T-helper 1 cell treated with Interleukin-12 subunit alpha and Interleukin-12 subunit beta and Interleukin-4 antibody, amounts not matched to agents 30 μg/mL and 1 μg/mL, for 36 hours (primary cell): Measurements from ENCODE around the gene RBM19.

Experiments used
- H3K27ac Mint-ChIP-seq: one replicate; pipeline ENCODE4 v1.8.0; 2021; ENCODE audit warnings: mild to moderate bottlenecking, mixed read lengths
- H3K27me3 Mint-ChIP-seq: one replicate; pipeline ENCODE4 v1.8.0; 2021; ENCODE audit warnings: low read depth, mixed read lengths
- H3K36me3 Mint-ChIP-seq: one replicate; pipeline ENCODE4 v1.8.0; 2021; ENCODE audit warnings: low read depth, mixed read lengths
- H3K4me1 Mint-ChIP-seq: one replicate; pipeline ENCODE4 v1.8.0; 2021; ENCODE audit warnings: low read depth, mixed read lengths
- H3K4me3 Mint-ChIP-seq: one replicate; pipeline ENCODE4 v1.8.0; 2021; ENCODE audit warnings: mild to moderate bottlenecking, moderate library complexity, mixed read lengths
- H3K9me3 Mint-ChIP-seq: one replicate; pipeline ENCODE4 v1.8.0; 2021; ENCODE audit warnings: mixed read lengths

RBM19 gene

DNA sequence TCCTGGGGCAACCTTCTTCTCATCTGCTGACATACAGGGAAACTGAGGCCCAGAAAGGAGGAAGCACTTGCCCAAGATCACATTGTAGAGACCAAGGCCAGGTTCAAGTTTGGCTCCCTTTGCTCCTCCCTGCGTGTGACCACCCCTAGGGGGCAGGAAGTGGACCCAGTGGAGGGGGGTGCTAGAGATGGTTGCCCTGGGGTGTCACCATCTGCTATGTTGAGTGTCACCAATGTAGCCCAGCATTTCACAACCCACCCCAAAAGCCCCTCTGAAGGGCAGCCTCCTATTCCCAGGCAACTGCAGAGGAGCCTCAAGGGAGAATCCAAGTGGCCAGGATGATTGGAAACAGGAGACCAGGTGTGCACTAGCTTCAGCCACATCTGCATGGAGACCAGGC lies 12.0 kb upstream of the RBM19 start:
- Mint-ChIP-seq H3K4me3 (no peak overlapping the region), H3K27me3 (peaks cover 18% of the 10 kb centered on the region), H3K36me3 (no peaks in the 10 kb centered on the region), H3K27ac (no peak overlapping the region), H3K9me3 (no peaks in the 10 kb centered on the region), H3K4me1 (peaks cover 2% of the 10 kb centered on the region)

DNA sequence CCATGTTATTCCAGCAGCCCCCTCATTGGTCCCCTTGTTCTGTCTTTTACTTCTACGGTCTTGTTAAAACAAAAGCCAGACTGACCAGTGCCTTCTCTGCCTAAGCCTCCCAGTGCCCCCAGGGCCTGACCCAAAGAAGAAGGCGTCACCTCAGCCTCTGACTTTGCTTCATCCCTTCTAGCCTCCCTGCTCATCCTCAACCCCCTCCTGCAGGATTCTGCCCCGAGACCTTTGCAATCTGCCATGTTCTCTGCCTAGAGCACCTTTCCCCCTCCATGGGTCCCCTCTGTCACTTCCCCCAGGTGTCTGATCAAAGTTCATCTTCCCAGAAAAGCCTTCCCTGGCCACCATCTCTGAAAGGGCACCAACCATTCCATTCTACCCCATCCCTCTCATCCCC lies 7.9 kb upstream of the RBM19 start:
- Mint-ChIP-seq H3K4me3 (no peak overlapping the region), H3K27me3 (peaks cover 27% of the 10 kb centered on the region), H3K4me1 (no peaks in the 10 kb centered on the region), H3K36me3 (no peaks in the 10 kb centered on the region), H3K27ac (no peak overlapping the region), H3K9me3 (no peaks in the 10 kb centered on the region)

DNA sequence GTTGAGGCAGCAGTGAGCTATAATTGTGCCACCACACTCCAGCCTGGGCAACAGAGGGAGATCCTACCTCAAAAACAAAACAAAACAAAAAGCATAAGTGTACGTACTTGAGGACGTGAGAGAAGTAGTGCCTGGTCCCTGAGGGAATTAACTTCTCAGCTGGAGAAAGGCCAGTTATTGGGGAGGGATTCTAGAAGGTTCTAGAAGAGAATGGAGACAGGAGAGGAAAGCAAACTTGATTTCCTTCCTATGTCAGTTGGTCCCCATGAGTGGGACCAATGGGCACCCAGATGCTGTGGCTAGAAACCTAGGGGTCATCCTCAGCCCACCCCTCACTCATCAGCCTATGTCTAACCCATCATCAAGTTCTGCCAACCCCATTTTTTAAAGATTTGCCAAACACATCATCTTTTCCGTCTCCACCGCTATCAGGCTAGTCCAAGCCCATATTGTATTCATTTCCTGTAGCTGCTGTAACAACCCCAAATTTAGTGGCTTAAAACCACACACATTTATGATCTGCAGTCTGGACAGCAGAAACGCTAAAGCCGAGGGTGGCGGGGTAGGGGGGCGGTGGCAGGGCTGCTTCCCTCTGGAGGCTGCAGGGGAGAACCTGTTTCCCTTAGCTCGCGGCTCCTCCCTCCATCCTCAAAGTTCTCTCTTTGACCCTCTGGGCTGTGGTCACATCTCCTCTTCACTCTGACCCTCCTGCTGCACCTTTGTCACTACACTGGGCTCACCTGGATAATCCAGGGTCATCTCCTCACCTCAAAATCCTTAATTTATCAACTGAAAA lies 7.2 kb upstream of the RBM19 start:
- H3K9me3 Mint-ChIP-seq = no peaks in the 10 kb centered on the region
- H3K27me3 Mint-ChIP-seq = peaks cover 27% of the 10 kb centered on the region
- H3K27ac Mint-ChIP-seq = no peak overlapping the region
- no peaks in the 10 kb centered on the region for H3K4me1 Mint-ChIP-seq
- H3K36me3 Mint-ChIP-seq = no peaks in the 10 kb centered on the region
- no peak overlapping the region for H3K4me3 Mint-ChIP-seq

DNA sequence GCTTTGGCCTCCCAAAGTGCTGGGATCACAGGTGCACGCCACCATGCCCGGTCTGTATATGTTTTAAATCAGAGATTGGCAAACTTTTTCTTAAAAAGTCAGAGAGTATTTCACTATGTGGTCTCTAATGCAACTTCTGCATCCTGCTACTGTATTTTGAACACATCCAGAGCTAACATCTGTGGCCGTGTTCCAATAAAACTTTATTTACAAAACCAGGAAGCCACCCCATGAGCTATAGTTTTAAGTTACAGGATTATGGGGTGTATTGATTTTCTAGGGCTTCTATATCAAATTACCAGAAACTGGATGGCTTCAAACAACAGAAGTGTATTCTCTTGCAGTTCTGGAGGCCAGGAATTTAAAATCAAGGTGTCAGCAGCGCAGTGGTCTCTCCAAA lies 5.3 kb upstream of the RBM19 start:
- peaks cover 27% of the 10 kb centered on the region for H3K27me3 Mint-ChIP-seq
- H3K4me1 Mint-ChIP-seq = peaks cover 9% of the 10 kb centered on the region
- H3K9me3 Mint-ChIP-seq = no peaks in the 10 kb centered on the region
- H3K36me3 Mint-ChIP-seq = no peaks in the 10 kb centered on the region
- no peak overlapping the region for H3K27ac Mint-ChIP-seq
- H3K4me3 Mint-ChIP-seq = no peak overlapping the region

DNA sequence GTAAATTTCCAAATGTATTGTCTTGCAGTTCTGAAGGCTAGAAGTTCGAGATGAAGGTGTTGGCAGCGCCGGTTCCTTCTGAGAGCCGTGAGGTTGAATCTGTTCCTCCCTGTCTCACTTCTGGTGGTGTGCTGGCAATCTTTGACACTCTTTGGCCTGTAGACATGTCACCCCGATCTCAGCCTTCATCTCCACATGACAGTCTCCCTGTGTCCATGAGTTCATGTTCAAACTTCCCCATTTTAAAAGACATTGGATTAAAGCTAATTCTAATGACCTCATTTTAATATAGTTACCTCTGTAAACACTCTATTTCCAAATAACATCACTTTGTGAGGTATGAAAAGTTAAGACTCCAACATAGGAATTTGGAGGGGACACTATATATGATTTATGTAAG lies 4.1 kb upstream of the RBM19 start:
- Mint-ChIP-seq H3K4me3 (no peak overlapping the region), H3K36me3 (no peaks in the 10 kb centered on the region), H3K27ac (no peak overlapping the region), H3K9me3 (no peaks in the 10 kb centered on the region), H3K27me3 (peaks cover 27% of the 10 kb centered on the region), H3K4me1 (peaks cover 15% of the 10 kb centered on the region)

DNA sequence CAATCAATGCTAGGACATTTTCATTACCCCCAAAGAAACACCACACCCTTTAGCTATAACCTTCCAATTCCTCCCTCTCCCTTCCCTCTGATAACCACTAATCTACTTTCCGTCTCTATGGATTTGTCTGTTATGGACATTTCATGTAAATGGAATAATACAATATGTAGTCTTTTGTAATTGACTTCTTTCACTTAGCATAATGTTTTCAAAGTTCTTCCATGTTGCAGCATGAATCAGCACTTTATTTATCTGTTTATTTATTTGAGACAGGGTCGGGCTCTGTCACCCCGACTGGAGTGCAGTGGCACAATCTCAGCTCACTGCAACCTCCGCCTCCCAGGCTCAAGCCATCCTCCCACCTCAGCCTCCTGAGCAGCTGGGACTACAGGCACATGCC lies 1.2 kb upstream of the RBM19 start:
- H3K27ac Mint-ChIP-seq = no peak overlapping the region
- H3K27me3 Mint-ChIP-seq = peaks cover 7% of the 10 kb centered on the region
- no peaks in the 10 kb centered on the region for H3K9me3 Mint-ChIP-seq
- H3K4me3 Mint-ChIP-seq = peak overlapping the region; percentile 21
- H3K4me1 Mint-ChIP-seq = peaks cover 35% of the 10 kb centered on the region
- peaks cover under 1% of the 10 kb centered on the region for H3K36me3 Mint-ChIP-seq

DNA sequence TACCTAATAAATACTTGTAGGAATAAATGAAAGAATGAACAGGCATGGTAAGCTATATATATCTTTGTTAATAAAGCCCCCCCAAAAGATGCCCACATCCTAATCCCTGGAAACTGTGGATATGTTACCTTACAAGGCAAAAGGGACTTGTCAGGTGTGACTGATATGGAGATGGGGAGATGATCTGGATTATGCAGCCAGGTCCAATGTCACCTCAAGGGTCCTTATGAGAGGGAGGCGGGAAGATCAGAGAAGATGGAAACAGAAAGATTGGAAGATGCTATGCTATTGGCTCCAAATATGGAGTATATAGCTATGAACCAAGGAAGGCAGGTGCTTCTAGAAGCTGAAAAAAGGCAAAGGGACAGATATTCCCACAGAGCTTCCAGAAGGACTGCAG lies 3.4 kb downstream of the RBM19 start:
- H3K4me3 Mint-ChIP-seq = peak overlapping the region; percentile 79

DNA sequence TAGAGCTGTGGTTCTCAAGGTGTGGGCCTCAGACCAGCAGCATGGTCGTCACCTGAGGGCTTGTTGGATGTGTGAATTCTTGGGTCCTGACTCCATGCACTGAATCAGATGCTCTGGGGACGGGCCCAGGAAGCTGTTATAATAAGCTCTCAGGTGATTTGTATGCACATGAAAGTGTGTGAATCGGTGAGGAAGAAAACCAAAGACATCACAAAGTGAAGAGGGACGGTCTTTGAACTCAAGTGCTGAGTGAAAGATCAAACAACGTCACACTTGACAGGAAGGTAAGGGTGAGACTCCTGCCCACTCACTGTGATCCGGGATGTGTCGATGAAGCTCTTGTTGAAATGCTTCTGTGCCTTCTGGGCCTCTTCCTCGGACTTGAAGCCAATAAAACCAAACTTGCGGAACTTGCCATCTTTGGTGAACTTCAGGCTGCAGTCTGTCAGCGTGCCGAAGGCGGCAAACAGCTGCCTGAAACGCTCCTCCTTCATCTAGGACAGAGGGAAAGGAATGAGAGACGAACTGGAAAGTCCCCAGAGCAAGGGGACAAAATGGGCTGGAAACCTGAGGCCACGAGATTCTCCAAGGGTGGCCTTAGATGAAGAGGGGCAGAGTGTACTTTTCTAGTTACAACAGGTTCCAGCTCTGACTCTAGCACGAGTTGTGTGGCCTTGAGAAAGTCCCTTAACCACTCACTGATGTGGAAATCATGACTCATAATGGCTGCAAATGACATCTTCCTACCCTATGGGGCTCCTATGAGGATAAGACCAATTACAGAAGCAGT lies 4.0 kb downstream of the RBM19 start:
- Mint-ChIP-seq H3K4me3 (peak overlapping the region; percentile 79), H3K9me3 (no peaks in the 10 kb centered on the region), H3K27ac (peak overlapping the region; percentile 100), H3K4me1 (peaks cover 41% of the 10 kb centered on the region), H3K27me3 (no peaks in the 10 kb centered on the region), H3K36me3 (peaks cover 24% of the 10 kb centered on the region)

More for the DNA sequence above, 3.4 kb downstream of the RBM19 start:
- peaks cover 44% of the 10 kb centered on the region for H3K4me1 Mint-ChIP-seq
- no peaks in the 10 kb centered on the region for H3K27me3 Mint-ChIP-seq
- H3K27ac Mint-ChIP-seq = peak overlapping the region; percentile 100
- H3K9me3 Mint-ChIP-seq = no peaks in the 10 kb centered on the region
- peaks cover 24% of the 10 kb centered on the region for H3K36me3 Mint-ChIP-seq

DNA sequence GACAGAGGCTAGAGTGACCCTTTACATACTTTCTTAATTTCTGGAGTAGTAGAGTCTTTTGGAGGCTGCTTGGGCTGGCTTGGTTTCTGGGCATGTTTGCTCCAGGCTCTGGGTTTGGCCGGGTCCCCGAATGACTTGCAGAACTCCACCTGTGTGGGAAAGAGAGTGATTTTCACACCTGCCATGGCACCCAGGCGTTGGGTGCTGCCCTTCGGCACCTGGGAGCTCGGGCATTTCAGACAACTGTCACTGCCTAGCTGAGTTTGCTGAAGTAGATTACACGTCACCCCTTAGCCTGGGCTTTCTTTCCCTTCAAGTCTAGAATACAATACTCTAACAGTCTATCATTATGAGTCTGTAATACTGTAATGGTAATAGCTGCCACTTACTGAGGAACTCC lies 6.1 kb downstream of the RBM19 start:
- Mint-ChIP-seq H3K4me3 (no peak overlapping the region), H3K4me1 (peaks cover 27% of the 10 kb centered on the region), H3K9me3 (no peaks in the 10 kb centered on the region), H3K27me3 (no peaks in the 10 kb centered on the region), H3K36me3 (peaks cover 32% of the 10 kb centered on the region), H3K27ac (no peak overlapping the region)

DNA sequence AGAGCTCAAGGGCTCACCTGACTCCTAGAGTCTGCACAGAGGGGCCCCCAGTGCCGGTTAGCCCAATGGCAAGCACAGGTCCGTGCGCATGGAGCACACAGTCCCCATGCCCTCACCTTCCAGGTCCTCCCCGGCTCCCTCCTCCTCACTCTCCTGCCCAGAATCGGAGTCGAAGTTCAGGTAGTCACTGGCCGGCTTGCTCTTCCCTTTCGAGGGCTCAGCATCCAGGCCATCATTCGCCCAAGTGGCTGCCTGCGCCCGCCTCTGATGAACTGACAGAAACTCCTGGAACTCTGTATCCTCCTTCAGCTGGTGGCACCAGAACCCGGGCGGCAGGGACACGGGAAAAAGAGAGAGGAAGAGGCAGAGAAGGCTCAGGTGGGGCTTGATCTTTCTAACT lies 7.0 kb downstream of the RBM19 start:
- Mint-ChIP-seq H3K27ac (no peak overlapping the region), H3K9me3 (no peaks in the 10 kb centered on the region), H3K4me3 (no peak overlapping the region), H3K36me3 (peaks cover 36% of the 10 kb centered on the region), H3K27me3 (no peaks in the 10 kb centered on the region), H3K4me1 (peaks cover 20% of the 10 kb centered on the region)

DNA sequence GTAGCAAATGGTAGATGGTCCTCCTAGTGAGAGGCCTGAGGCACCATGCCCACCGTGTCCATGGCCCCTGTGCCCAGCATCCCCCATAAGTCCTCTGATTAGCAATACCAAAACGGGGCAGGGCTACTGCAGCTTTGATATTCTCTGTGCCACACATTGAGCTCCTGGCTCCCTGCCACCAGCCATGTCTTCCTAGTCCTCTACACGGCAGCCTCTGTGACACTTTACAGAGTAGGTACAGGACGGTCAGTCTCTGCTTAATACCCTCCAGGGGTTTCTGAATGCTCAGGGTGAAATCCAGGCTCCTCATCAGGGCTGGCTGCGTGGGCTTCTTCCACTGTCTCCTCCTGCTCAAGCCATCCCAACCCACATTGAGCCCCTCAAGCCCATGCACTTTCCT lies 8.0 kb downstream of the RBM19 start:
- Mint-ChIP-seq H3K27ac (no peak overlapping the region), H3K9me3 (no peaks in the 10 kb centered on the region), H3K4me3 (no peak overlapping the region), H3K4me1 (peaks cover 15% of the 10 kb centered on the region), H3K27me3 (no peaks in the 10 kb centered on the region), H3K36me3 (peaks cover 36% of the 10 kb centered on the region)

DNA sequence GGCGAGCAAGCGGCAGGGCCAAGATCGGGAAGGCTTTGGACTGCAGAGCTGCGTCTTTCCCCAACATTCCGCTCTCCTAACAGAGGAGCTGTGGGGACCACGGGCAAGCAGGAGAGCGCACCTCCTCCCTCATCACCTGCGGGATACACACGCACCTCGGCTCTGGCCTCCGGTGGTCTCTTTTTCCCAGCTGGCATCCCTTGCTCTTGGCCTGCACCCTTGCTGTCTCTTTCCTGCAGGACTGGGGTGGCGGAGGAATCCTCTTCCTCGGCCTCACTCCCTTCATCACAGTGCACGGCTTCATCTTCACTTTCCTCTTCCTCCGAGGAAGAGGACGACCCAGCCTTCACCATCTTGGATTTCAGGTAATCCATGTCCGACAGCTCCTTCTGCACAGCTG lies 8.5 kb downstream of the RBM19 start:
- H3K36me3 Mint-ChIP-seq = peaks cover 36% of the 10 kb centered on the region
- H3K27ac Mint-ChIP-seq = no peak overlapping the region
- H3K4me1 Mint-ChIP-seq = peaks cover 12% of the 10 kb centered on the region
- H3K9me3 Mint-ChIP-seq = no peaks in the 10 kb centered on the region
- H3K4me3 Mint-ChIP-seq = no peak overlapping the region
- H3K27me3 Mint-ChIP-seq = no peaks in the 10 kb centered on the region

DNA sequence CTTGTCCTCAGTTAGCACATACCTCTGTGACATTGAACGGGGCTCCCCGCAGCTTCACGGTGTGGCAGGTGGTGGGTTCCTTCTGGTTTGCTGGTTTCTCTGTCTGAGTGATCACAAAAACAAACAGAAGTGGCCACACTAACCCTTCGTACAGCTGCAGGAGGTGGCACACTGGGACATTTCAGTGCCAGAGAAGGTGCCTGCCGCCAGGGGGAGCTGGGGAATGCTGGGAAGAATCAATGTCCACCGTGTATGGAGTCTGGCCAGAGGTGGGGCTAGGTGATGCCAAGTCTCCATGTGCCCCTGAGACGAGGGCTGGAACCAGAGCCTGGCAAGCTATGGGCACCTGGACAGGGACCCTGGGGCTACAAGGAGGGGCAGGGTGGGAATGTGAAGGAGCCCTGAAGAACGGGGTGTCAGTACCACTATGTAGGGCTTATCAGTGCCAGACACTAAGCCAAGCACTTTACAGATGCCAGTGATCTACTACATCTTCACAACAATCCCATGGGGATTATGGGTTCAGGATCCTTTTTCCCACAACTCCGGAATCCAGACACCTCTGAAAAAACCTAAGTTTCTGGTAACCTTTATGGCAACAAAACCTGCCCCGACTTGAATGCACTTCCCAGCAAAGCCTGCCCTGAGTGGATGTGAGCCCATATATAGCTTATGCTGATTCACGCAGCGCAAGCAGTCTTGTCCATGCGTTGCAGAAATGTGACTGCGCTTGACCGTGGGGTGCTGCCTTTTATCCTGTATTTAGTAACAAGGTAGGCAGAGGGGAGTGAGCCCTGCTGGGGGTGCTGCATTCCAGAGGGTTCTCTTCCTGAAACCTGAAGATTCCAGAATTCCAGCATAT lies 10.8 kb downstream of the RBM19 start:
- Mint-ChIP-seq H3K4me1 (no peaks in the 10 kb centered on the region), H3K36me3 (peaks cover 28% of the 10 kb centered on the region), H3K27ac (no peak overlapping the region), H3K27me3 (no peaks in the 10 kb centered on the region), H3K9me3 (no peaks in the 10 kb centered on the region), H3K4me3 (no peak overlapping the region)

DNA sequence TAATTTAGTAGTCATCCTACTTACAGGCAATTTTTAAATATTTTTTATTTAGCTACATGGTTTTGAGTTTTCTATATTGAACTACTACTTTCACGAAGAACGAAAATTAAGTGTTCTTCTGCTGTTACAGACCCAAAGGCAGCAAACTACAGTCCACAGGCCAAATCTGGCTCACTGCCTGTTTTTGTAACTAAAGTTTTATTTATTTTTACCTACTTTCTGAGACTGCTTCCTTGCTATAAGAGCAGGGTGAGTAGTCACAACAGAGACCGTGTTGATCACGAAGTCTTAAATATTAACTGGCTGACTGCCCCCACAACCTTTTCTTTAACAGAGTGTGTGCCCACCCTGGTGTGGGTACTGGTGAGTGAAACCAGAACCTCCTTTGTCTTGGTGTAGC lies 11.6 kb downstream of the RBM19 start:
- H3K9me3 Mint-ChIP-seq = no peaks in the 10 kb centered on the region
- no peak overlapping the region for H3K4me3 Mint-ChIP-seq
- H3K27ac Mint-ChIP-seq = no peak overlapping the region
- H3K36me3 Mint-ChIP-seq = peaks cover 25% of the 10 kb centered on the region
- H3K4me1 Mint-ChIP-seq = no peaks in the 10 kb centered on the region
- no peaks in the 10 kb centered on the region for H3K27me3 Mint-ChIP-seq
